GM19438 (cell line): ENCODE measurements around the gene NOD1.

Experiments used
- ATAC-seq: cut with Tn5 transposase; IDR thresholded peaks from one replicate; pipeline ENCODE4 v1.9.1; 2021; ENCODE audit warnings: low read depth; ENCODE audit not compliant: unreplicated experiment

Gene NOD1

GRCh38 chr7:30471205-30471604 lies 7.4 kb downstream of the NOD1 start:
- ATAC-seq: no peak

GRCh38 chr7:30470771-30471170 lies 7.8 kb downstream of the NOD1 start:
- no peak for ATAC-seq

GRCh38 chr7:30470163-30470770 lies 8.3 kb downstream of the NOD1 start:
- no peak for ATAC-seq

DNA sequence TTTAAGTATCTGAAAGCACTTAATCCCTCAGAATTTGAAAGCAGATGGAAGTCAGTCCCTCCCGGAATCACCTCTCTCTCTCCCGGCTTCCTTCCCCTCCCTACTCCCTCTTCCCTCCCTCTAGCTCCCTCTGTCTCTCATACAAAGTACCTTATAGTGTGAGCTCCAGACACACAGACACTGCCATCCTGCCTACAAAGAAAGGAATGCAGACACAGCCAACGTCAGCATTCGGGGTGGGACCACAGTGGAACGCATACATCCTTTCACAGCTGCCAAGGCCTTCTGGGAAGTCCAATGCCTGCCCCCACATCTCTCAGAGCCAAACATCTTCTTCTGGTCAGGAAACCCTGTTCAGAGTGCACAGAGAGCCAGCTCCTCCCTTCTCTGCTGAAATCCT lies 9.3 kb downstream of the NOD1 start:
- ATAC-seq: no peak

- ATAC-seq: no peak
Observed at GRCh38 chr7:30468791-30469190, 9.8 kb downstream of the NOD1 start.

- no peak for ATAC-seq
Observed at GRCh38 chr7:30468041-30468440, 10.5 kb downstream of the NOD1 start.

DNA sequence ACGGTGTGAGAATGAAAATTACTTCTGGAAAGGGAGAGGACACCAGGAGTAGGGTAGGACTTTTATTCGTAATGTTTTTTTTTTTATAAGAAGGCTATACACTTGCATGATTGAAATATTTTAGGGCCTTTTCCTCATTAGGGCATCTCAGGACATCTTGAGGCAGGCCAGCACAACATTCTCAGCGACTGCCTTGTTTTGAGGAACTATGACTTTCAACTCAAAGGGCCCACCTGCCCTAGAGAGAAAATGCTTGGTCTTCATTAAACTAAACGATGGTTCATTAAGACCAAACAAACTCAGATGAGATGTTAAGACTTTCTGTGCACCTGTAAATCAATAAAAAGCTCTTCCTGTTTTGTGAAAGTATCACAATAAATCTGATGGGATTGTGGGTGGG lies 11.3 kb downstream of the NOD1 start:
- ATAC-seq: no peak

DNA sequence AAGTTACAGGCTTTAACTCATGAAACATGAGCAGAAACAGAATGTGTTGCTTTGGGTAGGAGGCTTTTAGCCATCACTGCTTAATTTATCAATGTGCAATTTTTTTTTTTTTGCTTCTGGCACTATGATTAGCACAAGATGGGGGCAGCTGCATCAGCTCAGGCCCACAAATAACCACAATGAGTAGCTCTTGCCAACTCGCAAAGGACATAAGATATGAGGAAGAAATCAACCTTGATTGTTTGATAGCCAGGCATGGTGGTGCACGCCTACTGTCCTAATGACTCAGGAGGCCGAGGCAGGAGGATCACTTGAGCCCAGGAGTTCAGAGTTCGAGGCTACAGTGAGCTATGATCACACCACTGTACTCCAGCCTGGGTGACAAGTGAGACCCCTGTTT lies 12.3 kb downstream of the NOD1 start:
- ATAC-seq: no peak

- no peak for ATAC-seq
Observed at GRCh38 chr7:30465811-30466180, 12.8 kb downstream of the NOD1 start.

DNA sequence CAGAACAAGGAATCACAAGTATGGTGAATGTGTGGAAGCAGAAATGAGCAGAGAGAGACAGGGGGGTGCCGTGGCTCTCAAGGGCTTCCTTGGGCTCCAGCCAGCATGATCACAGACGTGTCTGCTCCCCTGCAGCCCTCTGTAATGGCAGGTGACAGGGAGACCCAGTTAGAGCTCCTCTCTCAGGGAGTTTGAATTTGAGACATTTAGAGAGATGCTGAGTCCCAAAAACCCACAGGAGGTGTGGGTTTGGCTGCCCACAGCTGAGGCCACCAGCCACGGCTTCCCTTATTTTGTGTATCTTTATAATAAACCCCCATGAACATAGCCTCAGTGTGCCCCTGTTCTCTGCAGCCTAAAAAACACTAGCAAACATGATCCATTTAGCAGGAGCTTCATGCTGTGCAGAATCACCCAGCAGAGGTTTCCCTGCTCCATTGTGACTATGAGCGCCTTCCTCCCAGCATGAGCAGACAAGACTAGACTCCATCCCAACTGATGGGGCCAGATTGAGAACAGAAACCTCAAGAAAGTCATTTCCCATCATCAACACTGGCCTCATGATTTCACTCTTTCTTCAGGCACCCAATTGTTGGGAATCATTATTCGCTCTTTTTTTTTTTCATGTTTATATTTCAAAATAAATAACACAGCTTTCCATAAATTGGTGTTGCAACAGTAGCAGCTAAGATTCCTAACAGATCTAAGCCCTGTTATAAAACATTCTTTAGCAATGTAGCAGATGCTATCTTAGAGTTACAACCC lies 13.4 kb downstream of the NOD1 start:
- no peak for ATAC-seq

DNA sequence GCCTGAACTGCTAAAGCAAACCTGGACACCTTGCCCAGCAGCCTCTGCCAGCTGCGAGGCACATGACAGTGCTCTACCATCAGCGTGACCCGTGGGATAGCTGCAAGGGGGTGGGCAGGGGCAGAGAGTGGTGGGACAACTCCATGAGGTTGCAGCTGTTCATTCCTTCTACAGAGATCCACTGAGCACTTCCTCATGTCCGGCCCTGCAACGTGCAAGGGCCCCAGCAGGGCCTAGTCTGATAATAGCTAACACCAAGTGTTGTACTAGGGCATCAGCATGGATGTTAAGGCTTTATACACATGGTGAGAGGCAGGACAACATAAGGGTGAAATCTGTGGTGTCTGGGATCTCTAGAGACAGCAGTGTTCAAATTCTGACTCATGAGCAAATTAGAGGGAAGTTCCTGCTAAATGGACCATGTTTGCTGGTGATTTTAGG lies 14.3 kb downstream of the NOD1 start:
- no peak for ATAC-seq

- ATAC-seq: peak; percentile 76
Observed at GRCh38 chr7:30463405-30464145, 15.0 kb downstream of the NOD1 start.

DNA sequence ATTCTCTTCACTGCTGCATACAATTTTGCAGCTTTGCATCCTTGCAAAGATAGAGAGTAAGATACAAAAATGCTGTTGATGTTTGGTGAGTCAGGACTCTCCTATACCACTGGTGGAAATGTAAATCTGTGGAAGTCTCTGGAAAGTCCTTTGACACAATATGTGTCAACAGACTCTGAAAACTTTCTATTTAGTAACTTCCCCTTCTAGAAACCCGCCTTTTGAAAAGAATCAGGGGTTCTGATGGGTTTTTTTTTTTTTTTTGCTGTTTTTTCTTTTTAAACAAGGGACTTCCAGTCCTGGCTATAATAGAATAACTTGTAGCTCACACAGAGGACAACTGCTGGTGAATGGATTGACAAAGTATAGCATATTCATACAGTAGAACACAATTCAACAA lies 16.4 kb downstream of the NOD1 start:
- no peak for ATAC-seq

DNA sequence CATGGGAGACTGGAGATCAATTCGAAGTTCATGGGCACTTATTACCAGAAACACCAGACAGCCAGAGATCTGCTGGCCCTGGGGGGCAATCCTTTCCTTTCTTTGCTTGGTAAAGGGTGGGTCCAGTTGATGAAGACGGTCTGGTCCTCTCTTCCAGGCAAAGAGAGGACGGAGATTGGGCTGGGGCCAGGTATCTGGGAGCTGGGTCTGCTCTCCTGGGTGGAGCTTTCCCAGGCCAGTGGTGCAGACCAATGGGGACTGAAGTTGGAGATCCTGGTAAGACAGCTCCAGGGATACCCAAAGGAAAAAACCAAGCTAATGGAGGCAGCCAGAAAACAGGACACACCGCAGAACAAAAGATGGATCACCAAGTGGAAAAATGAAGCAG lies 18.3 kb downstream of the NOD1 start:
- no peak for ATAC-seq

GRCh38 chr7:30459591-30460245 lies 18.9 kb downstream of the NOD1 start:
- ATAC-seq: no peak

- no peak for ATAC-seq
Observed at GRCh38 chr7:30458311-30458710, 20.3 kb downstream of the NOD1 start.

DNA sequence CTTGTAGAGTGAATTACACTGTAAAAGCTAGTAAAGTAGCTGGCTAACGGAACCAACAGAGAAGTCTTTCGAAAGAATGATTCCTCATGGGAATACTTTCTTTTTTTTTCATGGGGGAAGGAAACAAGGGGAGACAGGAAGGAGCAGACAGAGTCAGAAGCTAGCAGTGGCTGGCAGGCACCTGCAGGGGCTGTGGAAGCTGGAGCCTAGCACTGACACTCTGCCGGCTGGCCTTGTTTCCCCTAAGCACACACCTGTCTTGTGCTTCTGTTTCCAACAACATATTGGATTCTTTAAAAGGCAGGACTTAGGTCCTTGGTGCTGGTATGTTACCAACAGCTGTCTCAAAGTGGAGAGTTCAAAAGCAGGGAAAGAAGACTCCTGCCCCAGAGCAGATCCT lies 24.7 kb downstream of the NOD1 start:
- ATAC-seq: no peak

DNA sequence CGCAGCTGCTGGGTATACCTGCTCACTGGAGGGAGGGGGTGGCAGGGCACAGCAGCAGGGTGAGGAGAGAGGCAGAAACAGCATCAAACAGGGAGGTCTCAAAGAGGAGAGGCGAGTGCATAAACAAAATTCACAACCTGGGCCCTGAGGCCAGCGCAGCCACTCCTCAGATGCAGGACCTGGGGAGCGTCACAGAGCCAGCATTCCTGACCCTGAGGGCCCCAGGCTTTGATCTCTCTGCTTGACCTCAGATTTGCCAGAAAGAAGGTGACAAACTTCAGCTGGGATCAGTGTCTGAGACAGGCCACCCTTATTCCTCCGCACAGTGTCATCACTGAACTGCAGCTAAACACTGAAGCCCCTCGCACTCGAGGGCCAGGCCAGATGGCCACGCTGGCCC lies 25.6 kb downstream of the NOD1 start:
- ATAC-seq: no peak

- no peak for ATAC-seq
Observed at GRCh38 chr7:30452280-30452930, 26.2 kb downstream of the NOD1 start.

GRCh38 chr7:30451539-30452279 lies 26.9 kb downstream of the NOD1 start:
- no peak for ATAC-seq
